GM12801 (cell line): ENCODE results near the gene PNPLA8.

Experiments
- CTCF ChIP-seq: IDR thresholded peaks from one replicate; pipeline ENCODE4 v1.5.1; 2011; ENCODE audit warnings: control low read depth; ENCODE audit not compliant: insufficient read length; ENCODE audit errors: extremely low read depth

Gene PNPLA8

GRCh38 chr7:108454317-108454673 is 71.6 kb downstream of the PNPLA8 start:
- no peak for TF ChIP-seq CTCF

- no peak for TF ChIP-seq CTCF
Measured at GRCh38 chr7:108453320-108453719, 72.6 kb downstream of the PNPLA8 start.

- no peak for TF ChIP-seq CTCF
Measured at GRCh38 chr7:108452707-108453106, 73.2 kb downstream of the PNPLA8 start.

GRCh38 chr7:108451296-108451848 is 74.6 kb downstream of the PNPLA8 start:
- no peak for TF ChIP-seq CTCF

GRCh38 chr7:108450160-108450559 is 75.8 kb downstream of the PNPLA8 start:
- TF ChIP-seq CTCF, result no peak

GRCh38 chr7:108449521-108449920 is 76.4 kb downstream of the PNPLA8 start:
- TF ChIP-seq CTCF, result no peak

- no peak for TF ChIP-seq CTCF
Measured at GRCh38 chr7:108448584-108449505, 77.1 kb downstream of the PNPLA8 start.
